ENCODE measurements around the gene MED23. TPM values are rescaled to one million over a fixed set of nuclear protein-coding genes. Genes with fewer than 3 reads are reported as not detected.

MED23 gene
- total RNA-seq, 2 experiments from 2014 or later: 23.9 to 25.3 TPM

DNA sequence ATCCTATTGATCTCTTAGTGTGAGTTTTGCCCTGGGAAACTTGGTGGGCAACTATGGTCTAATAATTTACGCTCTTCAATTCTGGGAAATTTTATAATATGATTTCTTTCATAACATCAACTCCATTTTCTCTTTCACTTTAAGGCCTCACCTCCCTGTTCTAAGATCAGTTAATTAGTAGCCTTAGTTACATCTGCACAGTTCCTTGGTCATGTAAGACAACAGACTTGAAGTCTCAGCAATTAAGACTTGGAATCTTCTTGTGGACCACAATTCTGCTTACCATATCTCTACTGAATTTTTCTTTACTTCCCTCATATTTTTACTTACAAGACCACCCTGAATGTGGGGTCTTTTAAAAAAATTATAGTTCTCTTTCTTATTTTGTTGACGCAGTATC, 17.8 kb upstream of the MED23 start:
- Mint-ChIP-seq H3K27ac (no peak overlapping the region), H3K27me3 (peaks cover 2% of the 10 kb centered on the region), H3K4me3 (no peak overlapping the region), H3K36me3 (ENCODE audit: low read depth) (no peaks in the 10 kb centered on the region), H3K9me3 (no peaks in the 10 kb centered on the region), H3K4me1 (ENCODE audit: low read depth) (peaks cover 2% of the 10 kb centered on the region)
- intact Hi-C loops (cut with micrococcal nuclease): no loop called here
- TF ChIP-seq, protein P1, sequence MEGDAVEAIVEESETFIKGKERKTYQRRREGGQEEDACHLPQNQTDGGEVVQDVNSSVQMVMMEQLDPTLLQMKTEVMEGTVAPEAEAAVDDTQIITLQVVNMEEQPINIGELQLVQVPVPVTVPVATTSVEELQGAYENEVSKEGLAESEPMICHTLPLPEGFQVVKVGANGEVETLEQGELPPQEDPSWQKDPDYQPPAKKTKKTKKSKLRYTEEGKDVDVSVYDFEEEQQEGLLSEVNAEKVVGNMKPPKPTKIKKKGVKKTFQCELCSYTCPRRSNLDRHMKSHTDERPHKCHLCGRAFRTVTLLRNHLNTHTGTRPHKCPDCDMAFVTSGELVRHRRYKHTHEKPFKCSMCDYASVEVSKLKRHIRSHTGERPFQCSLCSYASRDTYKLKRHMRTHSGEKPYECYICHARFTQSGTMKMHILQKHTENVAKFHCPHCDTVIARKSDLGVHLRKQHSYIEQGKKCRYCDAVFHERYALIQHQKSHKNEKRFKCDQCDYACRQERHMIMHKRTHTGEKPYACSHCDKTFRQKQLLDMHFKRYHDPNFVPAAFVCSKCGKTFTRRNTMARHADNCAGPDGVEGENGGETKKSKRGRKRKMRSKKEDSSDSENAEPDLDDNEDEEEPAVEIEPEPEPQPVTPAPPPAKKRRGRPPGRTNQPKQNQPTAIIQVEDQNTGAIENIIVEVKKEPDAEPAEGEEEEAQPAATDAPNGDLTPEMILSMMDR (IDR thresholded peaks at IDR 0.05): no peak
- ChIA-PET POLR2A (no interaction called here), CTCF (no interaction called here)
- ATAC-seq: no peak
- DNase-seq: no peak

GRCh38 chr6:131644921-131645320, 16.9 kb upstream of the MED23 start:
- H3K27ac Mint-ChIP-seq: no peak overlapping the region
- H3K36me3 Mint-ChIP-seq (ENCODE audit: low read depth): no peaks in the 10 kb centered on the region
- CTCF ChIA-PET: interaction anchor here (0.8 to 1.2 kb wide), 2 partner anchors 16 to 17 kb away, joined by 4 read pairs; partner anchors contain the start of gene MED23
- intact Hi-C loops (cut with micrococcal nuclease): no loop called here
- DNase-seq (no peak), ATAC-seq (no peak)
- TF ChIP-seq, protein P1 (IDR thresholded peaks at IDR 0.05): no peak
- POLR2A ChIA-PET: no interaction called here
- no peak overlapping the region for H3K4me3 Mint-ChIP-seq
- H3K9me3 Mint-ChIP-seq: no peaks in the 10 kb centered on the region
- peaks cover 2% of the 10 kb centered on the region for H3K4me1 Mint-ChIP-seq (ENCODE audit: low read depth)
- H3K27me3 Mint-ChIP-seq: peaks cover 2% of the 10 kb centered on the region

DNA sequence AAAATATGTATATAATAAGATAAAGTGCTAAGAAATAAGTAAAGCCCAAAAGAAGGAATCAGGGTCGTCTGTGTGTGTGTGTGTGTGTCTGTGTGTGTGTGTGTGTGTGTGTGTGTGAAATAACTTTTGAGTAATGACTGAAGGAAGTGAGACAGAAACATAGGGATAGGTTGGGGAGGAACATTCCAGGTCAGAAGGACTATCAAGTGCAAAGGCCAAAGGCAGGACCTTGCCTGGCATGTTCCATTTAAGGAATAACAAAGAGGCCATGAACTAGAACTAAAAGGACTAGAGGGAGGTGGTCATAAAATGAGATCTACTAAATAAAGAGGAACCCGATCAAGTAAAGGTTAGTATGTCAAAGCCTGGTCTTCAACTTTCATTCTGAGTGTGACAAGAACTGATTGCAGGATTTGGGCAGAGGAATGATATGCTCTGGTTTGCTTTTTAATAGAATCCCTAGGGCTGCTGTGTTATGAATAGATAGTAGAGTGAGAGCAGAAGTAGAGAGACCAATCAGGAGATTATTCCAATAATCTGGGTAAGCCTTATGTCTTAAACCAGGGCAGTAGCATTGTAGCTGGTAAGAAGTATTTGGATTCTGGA, 15.9 kb upstream of the MED23 start:
- Mint-ChIP-seq H3K4me3 (no peak overlapping the region), H3K27ac (no peak overlapping the region), H3K36me3 (ENCODE audit: low read depth) (no peaks in the 10 kb centered on the region), H3K27me3 (peaks cover under 1% of the 10 kb centered on the region), H3K9me3 (no peaks in the 10 kb centered on the region), H3K4me1 (ENCODE audit: low read depth) (peaks cover 2% of the 10 kb centered on the region)
- intact Hi-C loops (cut with micrococcal nuclease): no loop called here
- TF ChIP-seq, protein P1 (IDR thresholded peaks at IDR 0.05): no peak
- no peak for ATAC-seq
- no peak for DNase-seq
- ChIA-PET POLR2A (no interaction called here), CTCF (interaction anchor here (0.8 to 1.2 kb wide), 2 partner anchors 15 to 17 kb away, joined by 4 read pairs; partner anchors contain the start of gene MED23)

- Mint-ChIP-seq H3K4me3 (no peak overlapping the region), H3K27ac (no peak overlapping the region), H3K9me3 (no peaks in the 10 kb centered on the region), H3K4me1 (ENCODE audit: low read depth) (peaks cover 2% of the 10 kb centered on the region), H3K27me3 (no peaks in the 10 kb centered on the region), H3K36me3 (ENCODE audit: low read depth) (no peaks in the 10 kb centered on the region)
- ChIA-PET POLR2A (no interaction called here), CTCF (no interaction called here)
- intact Hi-C loops (cut with micrococcal nuclease): no loop called here
- TF ChIP-seq, protein P1 (IDR thresholded peaks at IDR 0.05): no peak
- ATAC-seq (no peak), DNase-seq (no peak)
Observed at GRCh38 chr6:131642987-131643611, 15.1 kb upstream of the MED23 start.

DNA sequence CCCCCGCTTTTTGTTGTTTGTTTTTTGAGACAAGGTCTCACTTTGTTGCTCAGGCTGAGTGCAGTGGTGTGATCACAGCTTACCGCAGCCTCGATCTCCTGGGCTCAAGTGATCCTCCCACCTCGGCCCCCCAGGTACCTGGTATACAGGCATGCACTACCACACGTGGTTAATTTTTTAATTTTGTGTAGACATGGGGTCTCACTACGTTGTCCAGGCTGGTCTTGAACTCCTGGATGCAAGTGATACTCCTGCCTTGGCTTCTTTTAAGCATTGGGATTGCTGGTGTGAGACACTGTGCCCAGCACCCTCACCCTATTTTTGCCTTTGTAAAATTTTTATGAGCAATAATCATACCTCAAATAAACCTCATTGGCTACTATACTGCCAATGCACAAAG, 14.5 kb upstream of the MED23 start:
- Mint-ChIP-seq H3K9me3 (no peaks in the 10 kb centered on the region), H3K4me3 (no peak overlapping the region), H3K36me3 (ENCODE audit: low read depth) (no peaks in the 10 kb centered on the region), H3K27ac (no peak overlapping the region), H3K27me3 (no peaks in the 10 kb centered on the region), H3K4me1 (ENCODE audit: low read depth) (peaks cover 2% of the 10 kb centered on the region)
- DNase-seq (no peak), ATAC-seq (no peak)
- TF ChIP-seq, protein P1 (IDR thresholded peaks at IDR 0.05): no peak
- ChIA-PET CTCF (no interaction called here), POLR2A (no interaction called here)
- intact Hi-C loops (cut with micrococcal nuclease): no loop called here

Data from activated CD8-positive, alpha-beta T cell treated with anti-CD3 and anti-CD28 coated beads for 36 hours (primary cell).